Testis (tissue), 2 donors: ENCODE results near the gene FSD1.

Experiments used
- CTCF ChIP-seq, 3 experiments: fragments of 450-650 bp in 2 of 3; fragments of 200-600 bp in 1 of 3; sonication (generic) in 1 of 3; IDR thresholded peaks; one replicate each; pipeline ENCODE4 v1.5.1; 2016 to 2019; ENCODE audit warnings: antibody characterized with exemption in 3 of 3, mild to moderate bottlenecking in 2 of 3, moderate library complexity in 1 of 3
- POLR2A ChIP-seq: fragments of 450-650 bp; IDR thresholded peaks from one replicate; pipeline ENCODE4 v1.6.1; 2017; ENCODE audit warnings: antibody characterized with exemption, mild to moderate bottlenecking, moderate library complexity

- TF ChIP-seq CTCF (IDR thresholded peaks at IDR 0.05) (no peak), POLR2A (no peak)
Observed at GRCh38 chr19:4305257-4305612, 837 bp downstream of the FSD1 start.
